Activated naive CD8-positive, alpha-beta T cell treated with anti-CD3 and anti-CD28 coated beads, Interleukin-2, amount 50 U/mL, for 16 hours (primary cell): Measurements from ENCODE around the gene SLIT3.

ENCODE experiments used
- DNase-seq: peaks from one replicate; pipeline ENCODE4 v3.0.0-alpha.2; 2020; ENCODE audit warnings: low read depth, low spot score

Gene SLIT3

GRCh38 chr5:168776070-168776469, 524.9 kb downstream of the SLIT3 start:
- no peak for DNase-seq

DNA sequence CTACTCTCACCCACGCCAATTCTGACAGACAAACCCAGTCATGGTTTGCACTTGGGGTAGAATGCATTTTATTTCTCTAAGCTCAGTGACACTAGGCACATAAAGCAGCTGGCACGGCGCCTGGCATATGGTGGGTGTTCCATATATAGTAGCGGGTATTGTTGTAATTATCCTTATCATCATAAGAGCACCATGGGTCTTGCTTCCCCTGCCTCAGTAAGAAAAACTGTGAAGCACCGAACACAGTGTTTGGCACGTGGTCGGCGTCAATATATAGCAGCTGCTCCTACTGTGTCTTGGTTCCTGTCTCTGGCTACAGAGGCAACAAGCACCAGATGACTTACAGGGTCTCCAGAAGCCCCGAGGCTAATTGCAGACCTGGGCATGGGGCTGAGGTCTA, 527.7 kb downstream of the SLIT3 start:
- DNase-seq: no peak

- DNase-seq: no peak
Measured at GRCh38 chr5:168772316-168772961, 528.5 kb downstream of the SLIT3 start.

DNA sequence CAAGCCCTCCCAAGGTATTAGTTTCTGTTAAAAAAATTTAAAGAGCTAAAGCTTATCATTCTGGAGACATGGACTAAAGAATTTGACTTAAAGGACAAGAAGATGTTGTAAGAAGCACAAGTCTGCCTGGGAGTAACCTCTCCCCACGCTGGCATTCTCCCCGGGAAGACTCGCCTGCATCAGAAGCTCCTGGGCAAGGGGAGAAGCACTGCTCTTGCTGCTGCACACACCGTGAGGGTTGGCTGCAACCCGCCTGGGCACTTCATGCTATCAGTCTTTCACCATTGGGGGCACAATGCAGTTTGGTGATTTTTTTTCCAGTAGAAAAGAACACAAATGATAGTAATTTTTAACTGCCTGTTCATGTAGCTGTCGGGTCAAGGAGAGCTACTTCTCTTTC, 529.3 kb downstream of the SLIT3 start:
- no peak for DNase-seq

DNA sequence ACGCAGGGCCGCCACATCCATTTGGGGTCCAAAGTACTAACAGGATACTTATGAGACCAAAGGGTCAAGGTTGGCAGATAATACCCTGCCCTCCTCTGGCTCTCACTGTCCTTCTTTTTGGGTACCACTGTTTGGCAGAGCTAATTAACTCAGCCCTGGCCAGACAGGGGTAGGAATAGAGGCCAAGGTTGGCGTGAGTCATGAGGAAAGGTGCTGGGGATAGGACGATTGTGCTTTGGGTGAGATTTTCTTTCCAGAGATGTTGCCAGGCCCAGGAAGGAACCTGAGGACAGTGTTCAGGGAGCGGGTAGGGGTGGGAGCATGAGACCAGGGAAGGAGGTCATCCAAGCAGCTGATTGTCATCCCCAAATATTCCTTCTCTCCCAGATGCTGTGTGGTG, 529.9 kb downstream of the SLIT3 start:
- DNase-seq: no peak

DNA sequence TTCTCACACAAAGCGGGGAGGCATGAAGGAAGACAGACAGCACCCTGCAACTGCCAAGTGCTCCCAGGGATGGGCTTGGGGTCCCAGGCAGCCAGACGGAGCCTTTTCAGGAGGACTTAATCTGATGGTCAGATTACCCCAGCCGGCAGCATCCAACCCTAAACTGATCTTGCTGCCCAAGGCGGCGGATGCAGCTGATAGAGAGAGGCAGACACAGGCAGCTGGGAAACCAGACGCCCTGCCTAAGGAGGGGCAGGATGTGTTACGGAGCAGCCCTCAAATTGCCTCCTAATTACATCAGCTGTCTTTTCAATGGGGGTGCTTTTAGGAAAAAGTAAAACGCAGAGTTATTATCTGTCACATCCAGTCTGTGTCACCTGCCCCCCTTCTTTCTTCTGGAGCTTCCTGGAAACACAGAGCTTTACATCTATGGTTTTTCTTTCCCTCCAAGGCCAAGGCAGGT, 530.9 kb downstream of the SLIT3 start:
- no peak for DNase-seq

DNA sequence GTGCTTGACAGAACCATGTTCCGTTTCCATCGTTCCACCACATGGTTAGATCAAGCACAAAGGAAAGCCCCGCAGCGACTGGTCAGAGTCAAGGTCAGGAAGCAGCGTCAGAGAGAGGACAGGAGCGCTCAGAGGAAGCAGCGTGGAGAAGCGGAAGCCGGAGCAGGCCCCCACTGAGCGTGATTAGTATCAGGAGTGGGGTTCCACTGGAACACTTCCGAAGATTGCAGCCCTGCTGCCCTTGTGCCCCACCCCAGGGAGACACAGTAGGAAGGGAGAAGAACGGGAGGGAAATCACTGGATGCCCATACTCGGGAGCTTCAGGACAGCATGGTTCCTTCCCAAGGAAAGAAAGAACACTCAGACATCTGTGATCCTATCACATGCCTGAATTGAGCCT, 532.8 kb downstream of the SLIT3 start:
- no peak for DNase-seq

GRCh38 chr5:168766426-168766700, 534.6 kb downstream of the SLIT3 start:
- DNase-seq: no peak

DNA sequence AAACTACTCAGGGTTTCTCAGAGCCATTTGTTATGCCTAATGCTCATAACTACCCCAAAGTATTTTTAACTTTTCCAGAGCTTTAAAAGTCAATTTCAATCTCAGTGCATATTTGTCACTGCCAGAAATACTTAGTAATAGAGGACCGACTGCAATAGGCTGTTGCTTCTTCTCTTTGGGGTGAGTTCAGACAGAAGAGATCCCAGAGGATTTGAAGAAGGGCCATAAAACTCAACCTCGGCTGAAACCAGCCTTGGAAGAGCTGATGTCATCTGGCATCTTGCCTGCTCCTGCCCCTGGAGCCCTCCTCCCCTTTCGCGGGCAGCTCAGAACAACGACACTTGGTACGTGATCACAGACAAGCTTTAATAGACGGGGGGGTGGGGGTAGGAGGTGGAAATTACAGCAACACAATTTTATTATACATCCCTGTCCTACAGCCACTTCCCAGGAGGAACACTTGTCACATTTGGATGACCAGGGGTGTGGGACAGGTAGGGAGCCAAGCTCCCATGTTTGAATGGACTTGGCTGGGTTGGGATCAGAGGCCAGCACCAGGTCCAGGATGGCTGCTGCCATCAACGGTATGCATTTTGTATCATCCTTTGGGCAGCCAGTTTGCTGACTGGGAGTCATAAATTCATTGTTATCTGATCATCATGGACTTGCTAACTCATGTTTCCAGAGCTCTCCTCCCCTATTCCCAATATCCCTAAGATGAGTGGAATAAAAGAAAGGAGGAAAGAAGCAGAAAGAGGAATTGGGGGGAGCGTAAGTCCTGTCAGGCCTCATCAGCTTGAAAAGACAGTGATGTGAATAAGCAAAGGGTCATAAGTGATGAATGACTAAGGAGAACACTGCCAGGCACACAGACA, 535.2 kb downstream of the SLIT3 start:
- no peak for DNase-seq

DNA sequence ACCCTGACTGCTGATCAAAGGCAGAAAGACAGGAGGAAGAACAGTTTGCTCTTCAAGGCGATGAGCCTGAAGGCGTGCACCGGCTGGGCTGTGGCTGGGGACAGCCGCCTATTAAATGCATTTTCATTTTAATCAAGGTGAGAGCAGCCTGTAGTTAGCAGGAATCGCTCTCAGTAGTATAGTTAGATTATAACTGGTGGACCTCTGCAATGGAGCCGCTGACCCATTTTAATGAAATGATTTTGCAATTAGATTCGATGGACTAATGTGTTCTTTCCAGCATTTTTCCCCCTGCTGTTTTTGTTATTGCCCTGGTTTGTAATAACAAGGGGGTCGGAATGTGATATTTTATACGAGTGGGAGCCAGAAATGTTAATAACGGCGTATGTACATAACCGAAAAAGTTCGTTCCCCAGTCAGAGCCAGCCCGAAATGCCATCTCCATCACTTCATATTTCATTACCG, 535.8 kb downstream of the SLIT3 start:
- DNase-seq: no peak

DNA sequence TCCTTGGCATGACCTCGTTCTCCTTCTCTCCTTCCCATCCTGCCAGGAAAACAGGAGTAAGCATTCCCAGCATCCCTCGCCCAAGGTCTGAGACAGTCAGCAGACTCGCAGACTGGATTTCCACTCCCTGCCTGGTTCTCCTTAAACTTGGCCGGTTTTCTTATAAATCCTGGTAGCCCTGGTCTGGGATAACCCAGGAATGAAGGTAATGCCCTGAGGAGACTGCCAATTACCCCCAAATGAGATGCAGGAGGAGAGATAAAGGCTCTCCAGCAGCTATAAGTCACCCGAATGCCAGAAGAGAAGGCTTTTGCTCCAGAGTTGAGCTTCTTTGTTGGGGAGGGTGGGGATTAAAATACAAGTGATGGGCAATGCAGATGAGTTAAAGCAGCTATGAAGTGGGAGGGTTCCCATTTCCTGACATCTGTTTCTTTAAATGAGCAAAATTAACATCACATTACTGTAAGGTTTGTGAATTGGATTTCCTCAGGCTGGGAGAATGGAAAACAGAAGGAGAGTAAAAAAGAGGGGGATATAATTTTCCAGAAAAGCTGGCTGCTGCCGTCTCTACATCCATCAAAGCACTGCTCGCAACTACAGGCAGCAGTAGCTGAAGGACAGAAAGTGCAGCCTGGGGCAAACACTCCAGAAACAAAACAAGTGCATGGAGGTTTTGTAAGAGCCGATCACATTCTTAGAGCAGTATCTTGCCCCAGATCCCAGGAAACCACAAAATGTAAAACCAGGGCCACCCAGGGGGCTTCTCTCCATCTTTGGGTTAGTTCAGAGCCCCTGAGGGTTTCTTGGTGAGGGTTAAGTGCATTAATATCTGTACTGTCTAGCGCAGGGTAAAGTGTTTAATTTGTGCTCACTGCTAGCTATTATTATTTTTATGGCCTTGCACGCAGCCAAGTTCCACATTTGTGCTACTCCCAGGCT, 544.2 kb downstream of the SLIT3 start:
- DNase-seq: no peak

DNA sequence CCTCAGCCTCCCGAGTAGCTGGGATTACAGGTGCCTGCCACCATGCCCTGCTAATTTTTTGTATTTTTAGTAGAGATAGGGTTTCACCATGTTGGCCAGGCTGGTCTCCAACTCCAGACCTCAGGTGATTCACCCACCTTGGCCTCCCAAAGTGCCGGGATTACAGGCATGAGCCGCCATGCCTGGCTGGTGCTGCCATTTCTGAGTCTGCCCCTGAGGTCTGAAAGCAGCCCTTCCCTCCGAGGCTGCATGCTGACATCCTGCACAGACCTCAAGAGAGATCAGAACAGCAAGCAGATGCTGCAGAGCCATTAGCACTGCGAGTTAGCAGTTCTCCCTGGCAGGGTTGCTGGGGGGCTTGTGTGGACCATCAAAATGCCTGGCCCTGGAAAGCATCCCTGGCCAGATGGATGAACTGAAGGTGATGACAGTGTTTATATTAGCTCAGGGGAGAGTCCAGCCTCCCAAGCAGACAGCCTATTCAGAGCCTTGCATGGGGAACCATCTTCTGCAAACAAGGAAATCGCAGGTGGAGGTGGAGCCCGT, 545.3 kb downstream of the SLIT3 start:
- DNase-seq: no peak

DNA sequence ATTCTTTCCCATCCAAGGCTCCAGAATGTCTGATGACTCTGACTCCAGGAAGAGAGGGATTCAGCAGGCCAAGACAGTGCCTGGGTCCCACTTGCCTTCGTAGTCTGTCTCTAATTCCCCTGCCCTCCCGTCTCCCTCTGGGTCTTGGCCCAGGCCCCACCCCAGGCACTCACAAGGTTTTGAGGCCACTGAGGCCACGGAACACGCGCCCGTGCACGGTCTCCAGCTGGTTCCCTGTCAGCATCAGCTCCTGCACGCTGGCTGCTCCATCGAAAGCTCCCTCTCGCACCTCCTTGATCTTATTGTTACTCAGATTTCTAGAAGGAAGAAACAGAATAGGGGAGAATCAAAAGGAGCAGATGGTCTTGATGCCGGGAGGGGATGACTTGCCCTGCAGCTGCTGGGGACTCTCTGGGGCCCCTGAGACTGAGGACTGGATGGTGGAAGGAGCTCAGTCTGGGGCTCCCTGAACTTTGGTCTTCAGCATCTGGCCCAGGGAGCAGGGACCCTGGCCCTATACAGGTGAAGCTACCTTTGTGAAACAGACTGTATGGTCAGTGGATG, 547.2 kb downstream of the SLIT3 start:
- DNase-seq: no peak

DNA sequence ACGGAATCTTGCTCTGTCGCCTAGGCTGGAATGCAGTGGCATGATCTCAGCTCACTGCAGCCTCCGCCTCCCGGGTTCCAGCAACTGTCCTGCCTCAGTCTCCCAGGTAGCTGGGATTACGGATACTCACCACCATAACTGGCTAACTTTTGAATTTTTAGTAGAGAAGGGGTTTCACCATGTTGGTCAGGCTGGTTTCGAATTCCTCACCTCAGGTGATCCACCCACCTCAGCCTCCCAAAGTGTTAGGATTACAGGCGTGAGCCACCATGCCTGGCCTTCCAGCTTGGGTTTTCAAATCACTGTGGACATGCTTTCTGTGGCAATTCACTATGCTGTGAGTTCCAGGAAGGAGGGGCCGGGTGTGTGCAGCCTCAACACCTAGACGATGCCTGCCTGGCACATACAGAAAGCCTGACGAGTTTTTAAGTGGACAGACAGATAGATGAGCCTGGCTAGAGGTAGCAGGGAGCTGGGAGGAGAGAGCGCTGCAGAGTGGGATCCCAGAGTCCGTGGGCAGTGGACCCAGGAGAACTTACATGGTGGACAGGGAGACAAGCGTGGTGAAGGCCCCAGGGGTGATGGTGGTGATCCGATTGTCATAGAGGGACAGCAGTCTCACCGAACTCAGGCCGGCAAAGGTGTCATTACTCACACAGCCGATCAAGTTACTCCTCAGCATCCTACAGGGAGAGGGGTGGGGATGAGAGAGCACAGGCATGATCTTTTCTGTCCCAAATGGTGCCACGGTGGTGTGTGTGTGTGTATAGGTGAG, 548.3 kb downstream of the SLIT3 start:
- DNase-seq: no peak

DNA sequence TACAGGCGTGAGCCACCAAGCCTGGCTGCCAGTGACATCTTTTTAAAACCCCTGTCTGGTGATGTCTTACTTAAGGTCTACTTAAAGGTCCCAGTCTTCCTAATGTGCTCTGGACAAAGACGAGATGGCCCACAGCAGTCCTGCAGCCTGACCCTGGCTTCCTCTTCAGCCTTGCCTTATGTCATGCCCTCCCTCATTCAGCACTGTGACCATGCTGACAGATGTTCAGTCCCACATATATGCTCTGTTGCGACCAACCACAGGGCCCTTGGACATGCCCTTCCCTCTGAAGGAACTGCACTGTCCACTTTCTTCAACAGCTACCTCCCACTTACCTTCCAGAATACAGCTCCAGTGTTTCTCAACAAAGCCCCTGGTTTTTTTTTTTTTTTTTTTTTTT, 548.9 kb downstream of the SLIT3 start:
- no peak for DNase-seq

DNA sequence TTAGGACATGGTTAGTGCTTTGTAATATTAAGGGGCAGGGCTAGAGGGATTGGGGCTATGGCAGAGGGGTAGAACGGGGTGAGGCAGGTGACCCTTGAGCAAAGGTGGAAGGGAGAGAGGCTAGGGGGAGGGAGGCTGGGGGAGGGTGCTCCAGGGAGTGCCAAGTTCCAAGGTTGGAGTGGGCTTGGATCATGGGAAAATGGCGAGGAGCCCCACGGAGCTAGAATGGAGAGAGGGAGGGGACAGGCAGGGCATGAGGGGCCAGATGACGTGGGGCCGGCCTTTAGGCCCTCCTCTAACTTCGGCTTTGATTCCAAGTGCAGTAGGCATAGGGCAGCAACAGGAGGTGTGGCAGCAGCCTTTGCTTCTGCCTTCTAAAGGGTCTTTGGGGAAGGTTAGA, 550.0 kb downstream of the SLIT3 start:
- no peak for DNase-seq

DNA sequence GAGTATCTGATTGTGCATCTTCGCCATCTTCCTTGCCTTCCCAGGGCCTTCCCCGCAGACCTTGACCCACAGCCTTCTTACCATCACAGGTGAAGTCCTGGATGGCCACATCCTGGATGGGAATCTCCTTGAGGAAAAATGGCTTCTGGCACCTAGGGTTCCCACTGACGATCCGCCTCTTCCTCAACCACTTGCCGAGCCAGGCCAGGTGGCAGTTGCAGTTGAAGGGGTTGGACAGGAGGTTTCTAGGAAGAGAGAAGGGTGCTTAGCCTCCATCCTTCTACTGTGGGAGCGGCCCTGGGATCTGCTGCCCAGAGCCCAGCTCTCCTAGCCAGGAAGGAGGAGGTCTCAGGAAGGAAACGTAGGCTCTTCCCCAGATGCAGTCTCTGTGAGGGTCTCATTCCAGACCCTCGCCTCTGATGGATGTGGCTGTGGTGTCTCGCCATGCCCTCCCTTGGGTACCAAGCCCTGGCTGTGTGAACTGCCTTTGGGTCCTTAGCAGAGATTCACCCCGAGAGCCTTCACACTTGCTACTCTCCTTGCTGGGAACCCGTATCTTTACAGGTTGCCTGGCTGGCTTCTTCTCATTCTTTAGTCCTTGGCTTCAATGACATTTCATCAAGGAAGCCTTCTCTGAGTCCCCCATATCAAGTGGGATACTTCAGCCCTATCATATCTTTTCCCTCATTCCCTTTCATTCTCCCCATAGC, 551.4 kb downstream of the SLIT3 start:
- no peak for DNase-seq

DNA sequence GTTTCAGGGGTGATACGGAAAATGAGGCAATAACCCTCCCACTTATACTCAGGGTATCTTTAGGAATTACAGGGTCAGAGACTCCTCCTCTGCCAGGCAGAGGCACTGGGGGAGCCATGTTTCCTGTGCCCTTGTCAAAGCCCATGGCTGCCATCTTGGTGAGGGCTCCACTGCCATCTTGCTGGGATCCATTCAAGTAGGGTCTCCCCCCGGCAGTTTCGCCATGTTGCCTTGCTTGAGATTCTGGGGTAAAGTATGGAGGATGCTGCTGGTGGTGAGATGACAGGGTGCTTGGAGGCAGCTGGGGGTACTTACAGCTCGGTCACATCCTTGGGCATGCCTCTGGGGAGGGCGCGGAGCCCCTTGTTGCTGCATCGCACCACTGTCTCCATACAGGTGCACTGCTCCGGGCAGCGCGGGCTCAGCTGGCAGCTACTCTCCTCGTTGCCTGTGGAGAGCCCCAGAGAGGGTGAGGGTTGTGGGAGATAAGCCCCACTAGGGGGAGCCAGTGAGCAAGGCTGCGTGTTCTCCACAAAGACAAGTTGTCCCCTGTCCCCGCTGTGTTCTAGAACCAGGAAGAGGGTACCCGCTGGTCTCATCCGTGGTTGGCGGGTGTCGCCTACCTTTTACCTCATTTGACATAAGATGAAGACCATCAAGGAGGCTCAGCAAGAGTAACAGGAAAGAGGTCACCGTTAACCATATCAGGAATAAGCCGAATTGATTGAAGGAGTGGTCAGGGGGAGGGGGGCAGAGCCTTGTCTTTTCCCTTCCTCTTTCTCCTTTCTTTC, 552.8 kb downstream of the SLIT3 start:
- DNase-seq: no peak

DNA sequence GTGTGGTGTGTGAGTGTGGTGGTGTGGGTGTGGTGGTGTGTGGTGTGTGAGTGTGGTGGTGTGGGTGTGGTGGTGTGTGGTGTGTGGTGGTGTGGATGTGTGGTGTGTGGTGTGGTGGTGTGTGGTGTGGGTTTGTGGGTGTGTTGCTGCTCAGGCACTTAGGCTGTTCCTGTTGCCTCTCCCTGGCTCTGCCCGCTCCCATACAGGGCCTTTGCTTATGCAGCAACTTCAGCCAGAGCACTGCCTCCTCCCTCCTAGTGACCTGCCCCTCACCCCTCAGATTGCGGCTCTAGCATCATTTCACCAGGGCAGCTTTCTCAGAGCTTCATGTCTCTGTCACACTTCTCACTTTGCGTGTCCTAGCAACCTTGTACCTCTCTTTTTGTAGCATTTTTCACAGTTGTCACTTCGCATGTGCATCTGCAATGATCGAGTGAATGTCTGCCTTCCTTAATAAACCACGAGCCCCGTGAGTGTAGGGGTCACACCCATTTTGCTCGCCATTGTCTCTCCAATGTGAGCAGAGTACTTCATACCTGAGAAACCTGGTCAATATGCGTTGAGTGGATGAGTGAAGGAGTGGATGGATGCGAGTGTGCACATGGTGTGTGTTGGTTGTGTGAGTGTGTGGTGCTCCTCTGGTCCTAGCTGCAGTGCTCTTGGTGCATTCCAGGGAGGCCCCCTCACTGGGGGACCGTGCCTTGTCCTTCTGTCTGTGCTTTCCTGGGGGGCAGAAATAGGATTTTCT, 553.9 kb downstream of the SLIT3 start:
- DNase-seq: no peak
